GM12878 (cell line): Measurements from ENCODE around the gene BAIAP2L1.

Experiments used
- ATF3 ChIP-seq: IDR thresholded peaks from 2 replicates; pipeline ENCODE4 v1.6.1; 2011; ENCODE audit warnings: low read depth, mild to moderate bottlenecking, low read length, moderate library complexity, borderline replicate concordance; ENCODE audit errors: extremely low read depth
- CTCF ChIP-seq, 3 experiments: IDR thresholded peaks in 2 of 3; conservative IDR thresholded peaks in 1 of 3; 2 replicates each; pipeline ENCODE4 v1.5.1; 2011; ENCODE audit warnings: low read depth in 3 of 3, low read length in 3 of 3, mild to moderate bottlenecking in 3 of 3, control low read depth in 2 of 3, moderate library complexity in 2 of 3, inconsistent platforms in 1 of 3, mixed read lengths in 1 of 3; ENCODE audit not compliant: control insufficient read depth in 2 of 3, insufficient read depth in 1 of 3; ENCODE audit errors: extremely low read depth in 1 of 3
- ETV6 ChIP-seq, 2 experiments: fragments of 450-650 bp in 1 of 2; IDR thresholded peaks in 1 of 2; conservative IDR thresholded peaks in 1 of 2; 2 replicates each; pipeline ENCODE4 v1.6.1; 2014; ENCODE audit warnings: antibody characterized with exemption in 1 of 2, borderline replicate concordance in 1 of 2, low read depth in 1 of 2, mild to moderate bottlenecking in 1 of 2, moderate library complexity in 1 of 2
- POLR2A ChIP-seq: IDR thresholded peaks from 2 replicates; pipeline ENCODE4 v1.6.1; 2011; ENCODE audit warnings: low read depth, mild to moderate bottlenecking, low read length
- POLR2AphosphoS5 ChIP-seq: IDR thresholded peaks from 2 replicates; pipeline ENCODE4 v1.6.1; 2011; ENCODE audit warnings: mild to moderate bottlenecking, low read length, inconsistent platforms
- RBBP5 ChIP-seq: fragments of 200-600 bp; sonication (generic); conservative IDR thresholded peaks from 2 replicates; pipeline ENCODE4 v1.6.1; 2016
- TF ChIP-seq, protein P1 (sequence below): IDR thresholded peaks from 2 replicates; pipeline ENCODE4 v1.6.1; 2012; ENCODE audit warnings: mild to moderate bottlenecking, low read depth, low read length

GRCh38 chr7:98335411-98335977, 65.4 kb downstream of the BAIAP2L1 start:
- TF ChIP-seq RBBP5: no peak
- no peak for TF ChIP-seq POLR2A
- no peak for TF ChIP-seq ETV6 (conservative IDR thresholded peaks at IDR 0.05 in 1 of 2, IDR thresholded peaks at IDR 0.05 in 1 of 2; ENCODE audit: borderline replicate concordance in 1 of 2, low read depth in 1 of 2)
- TF ChIP-seq ATF3: no peak
- TF ChIP-seq POLR2AphosphoS5: no peak
- TF ChIP-seq, protein P1, sequence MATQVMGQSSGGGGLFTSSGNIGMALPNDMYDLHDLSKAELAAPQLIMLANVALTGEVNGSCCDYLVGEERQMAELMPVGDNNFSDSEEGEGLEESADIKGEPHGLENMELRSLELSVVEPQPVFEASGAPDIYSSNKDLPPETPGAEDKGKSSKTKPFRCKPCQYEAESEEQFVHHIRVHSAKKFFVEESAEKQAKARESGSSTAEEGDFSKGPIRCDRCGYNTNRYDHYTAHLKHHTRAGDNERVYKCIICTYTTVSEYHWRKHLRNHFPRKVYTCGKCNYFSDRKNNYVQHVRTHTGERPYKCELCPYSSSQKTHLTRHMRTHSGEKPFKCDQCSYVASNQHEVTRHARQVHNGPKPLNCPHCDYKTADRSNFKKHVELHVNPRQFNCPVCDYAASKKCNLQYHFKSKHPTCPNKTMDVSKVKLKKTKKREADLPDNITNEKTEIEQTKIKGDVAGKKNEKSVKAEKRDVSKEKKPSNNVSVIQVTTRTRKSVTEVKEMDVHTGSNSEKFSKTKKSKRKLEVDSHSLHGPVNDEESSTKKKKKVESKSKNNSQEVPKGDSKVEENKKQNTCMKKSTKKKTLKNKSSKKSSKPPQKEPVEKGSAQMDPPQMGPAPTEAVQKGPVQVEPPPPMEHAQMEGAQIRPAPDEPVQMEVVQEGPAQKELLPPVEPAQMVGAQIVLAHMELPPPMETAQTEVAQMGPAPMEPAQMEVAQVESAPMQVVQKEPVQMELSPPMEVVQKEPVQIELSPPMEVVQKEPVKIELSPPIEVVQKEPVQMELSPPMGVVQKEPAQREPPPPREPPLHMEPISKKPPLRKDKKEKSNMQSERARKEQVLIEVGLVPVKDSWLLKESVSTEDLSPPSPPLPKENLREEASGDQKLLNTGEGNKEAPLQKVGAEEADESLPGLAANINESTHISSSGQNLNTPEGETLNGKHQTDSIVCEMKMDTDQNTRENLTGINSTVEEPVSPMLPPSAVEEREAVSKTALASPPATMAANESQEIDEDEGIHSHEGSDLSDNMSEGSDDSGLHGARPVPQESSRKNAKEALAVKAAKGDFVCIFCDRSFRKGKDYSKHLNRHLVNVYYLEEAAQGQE: no peak
- no peak for TF ChIP-seq CTCF (IDR thresholded peaks at IDR 0.05 in 2 of 3, conservative IDR thresholded peaks at IDR 0.05 in 1 of 3; ENCODE audit: control insufficient read depth in 2 of 3, extremely low read depth in 1 of 3, insufficient read depth in 1 of 3, low read depth in 3 of 3, low read length in 3 of 3)
